Endometrial microvascular endothelial cells (primary cell): Measurements from ENCODE around the gene UNC93B1. TPM values are rescaled to one million over a fixed set of nuclear protein-coding genes. Genes with fewer than 3 reads are reported as not detected.
"Not testable (repeated sequence)": the region's sequence is repeated elsewhere in the genome, so short reads cannot be mapped to it uniquely, and the experiment has no call there.

Experiments used
- in situ Hi-C: cut with HindIII; loops from 2 replicates; pipeline ENCODE4 v1.10.0; 2017; ENCODE audit warnings: low sequenced_read_pairs, low pct_unique_long_range_greater_than_20kb; ENCODE audit errors: inconsistent ontology term
- total RNA-seq: library from RNA; depleted of rRNA; stranded (reverse); fragments of >200 nt; gene quantifications from one replicate; pipeline ENCODE4 v1.2.3, GENCODE V29; 2015; ENCODE audit errors: inconsistent ontology term

UNC93B1 gene
- total RNA-seq, 1 donor from 2014 or later: 11.9 TPM

GRCh38 chr11:67964746-67965145, 39.2 kb downstream of the UNC93B1 start:
- in situ Hi-C loops: not testable (repeated sequence)

DNA sequence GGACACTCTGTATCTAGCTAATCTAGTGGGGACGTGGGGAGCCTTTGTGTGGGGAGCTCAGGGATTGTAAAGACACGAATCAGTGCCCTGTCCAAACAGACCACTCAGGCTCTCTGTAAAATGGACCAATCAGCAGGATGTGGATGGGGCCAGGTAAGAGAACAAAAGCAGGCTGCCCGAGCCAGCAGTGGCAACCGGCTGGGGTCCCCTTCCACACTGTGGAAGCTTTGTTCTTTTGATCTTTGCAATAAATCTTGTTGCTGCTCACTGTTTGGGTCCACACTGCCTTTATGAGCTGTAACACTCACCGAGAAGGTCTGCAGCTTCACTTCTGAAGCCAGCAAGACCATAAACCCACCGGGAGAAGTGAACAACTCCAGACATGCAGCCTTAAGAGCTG, 40.0 kb downstream of the UNC93B1 start:
- in situ Hi-C loops: not testable (repeated sequence)

DNA sequence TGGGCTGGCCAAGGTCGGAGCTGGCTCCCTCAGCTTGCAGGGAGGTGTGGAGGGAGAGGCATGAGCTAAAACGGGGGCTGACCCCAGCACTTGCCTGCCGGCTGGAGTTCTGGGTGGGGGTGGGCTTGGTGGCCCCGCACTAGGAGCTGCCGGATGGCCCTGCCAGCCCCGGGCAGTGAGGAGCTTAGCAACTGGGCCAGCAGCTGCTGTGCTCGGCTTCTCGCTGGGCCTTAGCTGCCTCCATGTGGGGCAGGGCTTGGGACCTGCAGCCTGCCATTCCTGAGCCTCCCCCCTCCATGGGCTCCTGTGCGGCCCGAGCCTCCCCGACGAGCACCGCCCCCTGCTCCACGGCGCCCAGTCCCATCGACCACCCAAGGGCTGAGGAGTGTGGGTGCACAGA, 40.7 kb downstream of the UNC93B1 start:
- in situ Hi-C loops: not testable (repeated sequence)

- in situ Hi-C loops: not testable (repeated sequence)
These were observed 47.7 kb downstream of the UNC93B1 start for GRCh38 chr11:67956236-67956635.

DNA sequence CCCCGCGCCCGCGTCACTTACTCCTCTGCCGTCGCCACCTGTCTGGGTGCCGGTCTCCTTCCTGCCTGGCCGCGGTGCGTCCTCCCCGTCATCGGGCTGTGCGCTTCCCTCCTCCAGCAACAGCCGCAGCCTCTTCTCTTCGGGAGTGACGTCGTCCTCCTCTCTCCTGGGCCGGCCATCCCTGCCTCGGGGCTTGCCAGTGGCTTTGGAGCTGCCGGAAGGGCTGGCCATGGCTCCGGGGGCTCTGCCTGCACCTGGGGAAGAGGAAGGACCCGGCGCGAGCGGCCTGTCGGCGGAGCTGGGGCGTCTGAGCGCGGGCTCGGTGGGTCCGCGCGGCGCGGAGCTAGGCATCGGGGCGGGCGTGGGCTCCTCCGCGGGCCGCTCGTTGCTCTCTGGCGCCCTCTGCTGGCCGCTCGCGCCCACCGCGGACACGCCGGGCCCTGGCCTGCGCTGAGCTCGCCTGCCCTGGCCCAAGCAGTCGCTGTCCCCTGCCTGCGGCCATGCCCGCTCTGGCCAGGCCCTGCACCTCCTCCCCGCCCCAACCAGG, 48.4 kb downstream of the UNC93B1 start:
- in situ Hi-C loops: not testable (repeated sequence)

GRCh38 chr11:67954971-67955370, 48.9 kb downstream of the UNC93B1 start:
- in situ Hi-C loops: not testable (repeated sequence)

DNA sequence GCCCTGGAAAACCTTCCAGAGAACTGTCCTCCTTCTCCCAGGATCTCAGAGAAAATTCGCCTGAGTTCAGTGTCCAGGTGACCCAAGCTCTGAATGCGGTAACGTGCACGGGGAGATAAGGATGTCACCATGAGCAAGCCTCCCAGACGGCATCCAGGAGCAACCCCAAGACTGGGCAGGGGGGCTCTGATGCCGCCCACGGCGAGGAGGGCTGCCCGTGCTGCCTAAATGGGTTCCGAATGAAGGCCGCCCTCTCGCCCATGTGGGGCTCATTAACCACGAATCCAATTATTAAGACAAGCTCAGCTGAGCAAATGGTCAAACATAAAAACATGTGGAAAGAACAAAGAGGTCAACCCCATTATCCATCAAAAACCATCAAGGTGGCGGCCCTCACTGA, 49.6 kb downstream of the UNC93B1 start:
- in situ Hi-C loops: not testable (repeated sequence)

- in situ Hi-C loops: not testable (repeated sequence)
These were observed 53.2 kb downstream of the UNC93B1 start for GRCh38 chr11:67950705-67951104.

DNA sequence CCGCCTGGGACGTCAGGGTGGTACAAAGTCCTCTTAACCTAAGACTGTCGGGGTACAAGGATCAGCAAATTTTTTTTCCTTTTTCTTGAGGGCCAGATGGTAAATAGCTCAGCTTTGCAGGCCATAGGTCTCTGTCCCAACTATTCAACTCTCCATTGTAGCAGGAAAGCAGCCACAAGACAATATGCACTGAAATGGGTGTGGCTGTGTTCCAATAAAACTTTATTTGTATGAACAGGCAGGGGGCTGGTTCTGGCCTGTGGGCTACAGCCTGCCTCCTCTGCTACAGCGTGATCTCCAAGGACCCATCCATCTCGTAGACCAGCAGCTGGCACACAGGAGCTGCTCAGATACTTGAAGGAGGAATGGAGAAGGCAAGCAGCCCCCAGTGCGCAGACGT, 56.1 kb downstream of the UNC93B1 start:
- in situ Hi-C loops: not testable (repeated sequence)

GRCh38 chr11:67946403-67946802, 57.5 kb downstream of the UNC93B1 start:
- in situ Hi-C loops: not testable (repeated sequence)

DNA sequence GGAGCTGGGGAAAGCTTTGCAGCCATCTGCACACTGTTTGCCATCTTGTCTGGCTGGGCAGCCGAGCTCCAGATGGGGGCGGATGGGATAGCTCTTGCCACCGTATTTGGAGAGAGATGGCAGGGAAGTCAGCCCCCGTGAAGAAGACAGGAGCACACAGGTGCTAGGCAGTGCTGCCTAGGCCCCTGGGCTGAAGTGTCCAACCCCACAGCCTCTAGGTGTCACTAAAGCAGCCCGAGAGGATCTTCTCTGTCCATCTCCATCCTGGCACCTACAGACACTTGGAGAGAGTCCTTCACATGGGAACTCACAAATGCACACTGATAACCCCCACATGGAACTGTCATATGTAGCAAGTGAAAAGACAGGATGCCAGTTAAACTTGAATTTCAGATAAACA, 60.5 kb downstream of the UNC93B1 start:
- in situ Hi-C loops: not testable (repeated sequence)

Other genes starting within 250 kb of the UNC93B1 start
- 0.09 TPM for gene ALDH3B1, start 6.2 kb upstream of the UNC93B1 start, total RNA-seq
- gene NDUFS8, start 26.6 kb upstream of the UNC93B1 start, total RNA-seq: 204 TPM
- gene TCIRG1, start 34.9 kb upstream of the UNC93B1 start, total RNA-seq: 104 TPM
- 22.2 TPM for gene CHKA, start 117.3 kb upstream of the UNC93B1 start, total RNA-seq
- gene KMT5B, start 209.2 kb upstream of the UNC93B1 start, total RNA-seq: 10.8 TPM